Keratinocyte (primary cell): ENCODE measurements around the gene PPA2. TPM values are rescaled to one million over a fixed set of nuclear protein-coding genes. Genes with fewer than 3 reads are reported as not detected.
A peak's percentile ranks its signal among the peaks of the same experiment; 100 is the strongest.

Experiments used
- DNase-seq: peaks from one replicate; pipeline ENCODE4 v3.0.0-alpha.2; 2011; ENCODE audit warnings: low read depth, missing footprints, low spot score
- FAIRE-seq: peaks from 2 replicates; lab custom pipeline; 2011; peaks lifted over from hg19 to GRCh38; lab: Jason Lieb, UNC
- H2AFZ ChIP-seq: 2 replicates; pipeline ENCODE4 v1.6.0; 2012; ENCODE audit warnings: low read length, control low read depth, inconsistent platforms; ENCODE audit not compliant: control insufficient read depth
- H3K27ac ChIP-seq: 2 replicates; pipeline ENCODE4 v1.5.1; 2011; ENCODE audit warnings: low read length; ENCODE audit not compliant: control insufficient read depth, insufficient read depth
- H3K27me3 ChIP-seq: 3 replicates; pipeline ENCODE4 v1.6.0; 2011; ENCODE audit warnings: low read length; ENCODE audit not compliant: control insufficient read depth, insufficient read depth; ENCODE audit errors: extremely low read depth
- H3K36me3 ChIP-seq, 2 experiments: 2 replicates in 1 of 2; 3 replicates in 1 of 2; pipeline ENCODE4 v1.5.1; 2011; ENCODE audit warnings: low read length in 2 of 2, mild to moderate bottlenecking in 1 of 2; ENCODE audit not compliant: control insufficient read depth in 2 of 2, insufficient read depth in 2 of 2; ENCODE audit errors: extremely low read depth in 1 of 2
- H3K4me1 ChIP-seq: 3 replicates; pipeline ENCODE4 v1.5.1; 2011; ENCODE audit warnings: low read length; ENCODE audit not compliant: control insufficient read depth, insufficient read depth; ENCODE audit errors: extremely low read depth
- H3K4me2 ChIP-seq: 3 replicates; pipeline ENCODE4 v1.6.0; 2011; ENCODE audit warnings: low read depth, low read length; ENCODE audit not compliant: control insufficient read depth, insufficient read depth; ENCODE audit errors: extremely low read depth
- H3K4me3 ChIP-seq, 3 experiments: fragments of 200-600 bp in 1 of 3; sonication (generic) in 1 of 3; 2 replicates in 2 of 3; 3 replicates in 1 of 3; pipeline ENCODE4 v1.5.1; 2011 to 2016; ENCODE audit warnings: low read length in 3 of 3, mild to moderate bottlenecking in 3 of 3, control low read depth in 2 of 3, inconsistent platforms in 1 of 3, low read depth in 1 of 3, mixed read lengths in 1 of 3, mixed run types in 1 of 3, moderate library complexity in 1 of 3; ENCODE audit not compliant: control insufficient read depth in 2 of 3, insufficient read depth in 2 of 3; ENCODE audit errors: extremely low read depth in 1 of 3
- H3K79me2 ChIP-seq: 2 replicates; pipeline ENCODE4 v1.6.0; 2012; ENCODE audit warnings: low read length; ENCODE audit not compliant: control insufficient read depth, insufficient read depth
- H3K9ac ChIP-seq: 3 replicates; pipeline ENCODE4 v1.6.0; 2011; ENCODE audit warnings: low read length; ENCODE audit not compliant: control insufficient read depth, insufficient read depth; ENCODE audit errors: extremely low read depth
- H3K9me1 ChIP-seq: 3 replicates; pipeline ENCODE4 v1.6.0; 2011; ENCODE audit warnings: low read length; ENCODE audit not compliant: control insufficient read depth, insufficient read depth; ENCODE audit errors: extremely low read depth
- H3K9me3 ChIP-seq: 2 replicates; pipeline ENCODE4 v1.5.1; 2012; ENCODE audit warnings: low read depth, low read length; ENCODE audit not compliant: control insufficient read depth
- H4K20me1 ChIP-seq: 3 replicates; pipeline ENCODE4 v1.6.0; 2011; ENCODE audit warnings: low read length; ENCODE audit not compliant: control insufficient read depth, insufficient read depth; ENCODE audit errors: extremely low read depth
- CTCF ChIP-seq, 3 experiments: IDR thresholded peaks in 1 of 3; conservative IDR thresholded peaks in 1 of 3; optimal IDR thresholded peaks in 1 of 3; 2 replicates in 2 of 3; 3 replicates in 1 of 3; pipeline versions ENCODE3 to v1.5.1; 2011; ENCODE audit warnings: low read length in 3 of 3, mild to moderate bottlenecking in 3 of 3, moderate library complexity in 2 of 3, control low read depth in 1 of 3, inconsistent platforms in 1 of 3; ENCODE audit not compliant: insufficient read depth in 2 of 3; ENCODE audit errors: extremely low read depth in 1 of 3
- EZH2 ChIP-seq: IDR thresholded peaks from one replicate; pipeline ENCODE4 v1.6.1; 2012; ENCODE audit warnings: inconsistent platforms, mild to moderate bottlenecking, low read length, moderate library complexity
- dilution Hi-C: fragments of 300-500 bp; cut with MboI; formaldehyde crosslinking; loops from one replicate; pipeline ENCODE4 v1.7.0; 2020; ENCODE audit warnings: low sequenced_read_pairs; ENCODE audit not compliant: extremely low pct_ligation_motif_present
- polyA plus RNA-seq, 5 experiments: library from polyadenylated mRNA; depleted of rRNA in 3 of 5; stranded (reverse) in 3 of 5; stranded (forward) in 1 of 5; unstranded in 1 of 5; fragments of >200 nt; gene quantifications; 1 replicate in 1 of 5; 2 replicates in 3 of 5; 3 replicates in 1 of 5; pipeline versions ENCODE4 v1.2.1 to v1.2.3, GENCODE V29; 2011 to 2012; ENCODE audit warnings: missing spikeins in 2 of 5, low read depth in 1 of 5, low replicate concordance in 1 of 5

PPA2 gene
- polyA plus RNA-seq, 1 donor (not counting 4 experiments of a cell fraction or from before 2014, with no cell fraction given), result 174 TPM

- Histone ChIP-seq H3K36me3 (peaks cover 2 to 7% of the 10 kb centered on the region in 2 experiments), H3K9me1 (no peaks in the 10 kb centered on the region)
Measured at GRCh38 chr4:105453550-105454205, 20.2 kb downstream of the PPA2 start.

GRCh38 chr4:105451346-105451745 lies 22.5 kb downstream of the PPA2 start:
- H4K20me1 ChIP-seq, result no peaks in the 10 kb centered on the region
- H3K9me3 ChIP-seq, result no peaks in the 10 kb centered on the region
- H3K9ac ChIP-seq, result no peak overlapping the region
- no peak for FAIRE-seq
- no peak overlapping the region for H3K4me3 ChIP-seq
- H3K4me2 ChIP-seq, result no peak overlapping the region
- H3K9me1 ChIP-seq, result no peaks in the 10 kb centered on the region
- H3K36me3 ChIP-seq, result peaks cover 2 to 5% of the 10 kb centered on the region in 2 experiments
- TF ChIP-seq EZH2 (no peak), CTCF (optimal IDR thresholded peaks at IDR 0.05 in 1 of 3, IDR thresholded peaks at IDR 0.05 in 1 of 3, conservative IDR thresholded peaks at IDR 0.05 in 1 of 3; ENCODE audit: extremely low read depth in 1 of 3, insufficient read depth in 2 of 3, low read length in 3 of 3) (no peak)
- H3K4me1 ChIP-seq, result no peaks in the 10 kb centered on the region
- no peaks in the 10 kb centered on the region for H3K79me2 ChIP-seq
- H3K27me3 ChIP-seq, result no peaks in the 10 kb centered on the region
- H3K27ac ChIP-seq, result no peak overlapping the region
- dilution Hi-C loops, result no loop called here
- no peak overlapping the region for H2AFZ ChIP-seq
- DNase-seq, result no peak

More at GRCh38 chr4:105453550-105454205, 20.2 kb downstream of the PPA2 start:
- no peaks in the 10 kb centered on the region for H3K27me3 ChIP-seq
- DNase-seq (no peak), FAIRE-seq (no peak)
- no peaks in the 10 kb centered on the region for H3K79me2 ChIP-seq
- H3K4me1 ChIP-seq, result no peaks in the 10 kb centered on the region
- no peak overlapping the region for H3K4me2 ChIP-seq
- TF ChIP-seq EZH2, result no peak
- peak in 1 of 3 experiments; percentile 7 for TF ChIP-seq CTCF (optimal IDR thresholded peaks at IDR 0.05 in 1 of 3, IDR thresholded peaks at IDR 0.05 in 1 of 3, conservative IDR thresholded peaks at IDR 0.05 in 1 of 3; ENCODE audit: extremely low read depth in 1 of 3, insufficient read depth in 2 of 3, low read length in 3 of 3)
- no peak overlapping the region for H3K27ac ChIP-seq
- no peaks in the 10 kb centered on the region for H4K20me1 ChIP-seq
- dilution Hi-C loops, result no loop called here
- no peaks in the 10 kb centered on the region for H3K9me3 ChIP-seq
- no peak overlapping the region for H2AFZ ChIP-seq
- H3K9ac ChIP-seq, result no peak overlapping the region
- H3K4me3 ChIP-seq, result no peak overlapping the region
